SK-N-SH (cell line): Measurements from ENCODE around the gene GFI1B. TPM values are rescaled to one million over a fixed set of nuclear protein-coding genes. Genes with fewer than 3 reads are reported as not detected.

ENCODE experiments used
- CTCF ChIA-PET: fragments of 300-600, 350-600 bp; formaldehyde crosslinking; extraction: SDS; loops from one replicate; lab custom pipeline; 2021; lab: Yijun Ruan, JAX
- POLR2A ChIA-PET: fragments of 350-600 bp; sonication (Branson Sonifier 250); formaldehyde crosslinking; extraction: SDS; loops from one replicate; lab custom pipeline; 2020; ENCODE audit warnings: antibody characterized with exemption, inconsistent platforms; lab: Yijun Ruan, JAX
- DNase-seq: peaks from one replicate; pipeline ENCODE4 v3.0.0; 2012
- H2AFZ ChIP-seq: fragments of 200-600 bp; sonication (generic); 2 replicates; pipeline ENCODE4 v1.8.1; 2016; ENCODE audit warnings: antibody characterized with exemption, mild to moderate bottlenecking, low read depth
- H3F3A ChIP-seq: fragments of 200-600 bp; sonication (generic); replicated peaks from 2 replicates; pipeline ENCODE3; 2016; ENCODE audit warnings: antibody characterized with exemption, mild to moderate bottlenecking; ENCODE audit not compliant: insufficient read depth
- H3K27ac ChIP-seq, 2 experiments: fragments of 200-500 bp in 1 of 2; fragments of 200-600 bp in 1 of 2; sonication (Bioruptor generic) in 1 of 2; sonication (generic), shearing (Covaris generic) in 1 of 2; 2 replicates each; pipeline versions ENCODE4 v1.5.1 to v1.6.1; 2014 to 2016; ENCODE audit warnings: low read depth in 2 of 2, inconsistent platforms in 1 of 2, low read length in 1 of 2, mild to moderate bottlenecking in 1 of 2, mixed read lengths in 1 of 2
- H3K27me3 ChIP-seq: fragments of 200-600 bp; sonication (generic), shearing (Covaris generic); 2 replicates; pipeline ENCODE4 v1.6.1; 2016; ENCODE audit warnings: mixed run types; ENCODE audit not compliant: insufficient read depth
- H3K36me3 ChIP-seq, 2 experiments: fragments of 200-500 bp in 1 of 2; fragments of 200-600 bp in 1 of 2; sonication (Bioruptor generic) in 1 of 2; sonication (generic) in 1 of 2; replicated peaks in 1 of 2; 2 replicates each; pipeline versions ENCODE3 to v1.5.1; 2014 to 2016; ENCODE audit warnings: low read length in 1 of 2, mild to moderate bottlenecking in 1 of 2; ENCODE audit not compliant: insufficient read depth in 2 of 2, control insufficient read depth in 1 of 2
- H3K4me1 ChIP-seq, 2 experiments: fragments of 200-500 bp in 1 of 2; fragments of 200-600 bp in 1 of 2; sonication (Bioruptor generic) in 1 of 2; sonication (generic), shearing (Covaris generic) in 1 of 2; 2 replicates each; pipeline versions ENCODE4 v1.5.1 to v1.6.1; 2014 to 2016; ENCODE audit warnings: low read depth in 1 of 2, low read length in 1 of 2, mixed run types in 1 of 2; ENCODE audit not compliant: insufficient read depth in 2 of 2, control insufficient read depth in 1 of 2
- H3K4me2 ChIP-seq: fragments of 200-600 bp; sonication (generic), shearing (Covaris generic); 2 replicates; pipeline ENCODE4 v1.6.1; 2017; ENCODE audit warnings: mixed run types
- H3K4me3 ChIP-seq, 2 experiments: fragments of 200-500 bp in 1 of 2; fragments of 200-600 bp in 1 of 2; sonication (Bioruptor generic) in 1 of 2; sonication (generic), shearing (Covaris generic) in 1 of 2; 2 replicates each; pipeline versions ENCODE4 v1.5.1 to v1.8.1; 2014 to 2016; ENCODE audit warnings: low read depth in 2 of 2, inconsistent platforms in 1 of 2, low read length in 1 of 2, mild to moderate bottlenecking in 1 of 2, mixed read lengths in 1 of 2, moderate library complexity in 1 of 2
- H3K79me2 ChIP-seq: fragments of 200-600 bp; sonication (generic); 2 replicates; pipeline ENCODE4 v1.8.1; 2017; ENCODE audit warnings: mild to moderate bottlenecking; ENCODE audit not compliant: insufficient read depth
- H3K9ac ChIP-seq: fragments of 200-600 bp; sonication (generic); 2 replicates; pipeline ENCODE4 v1.6.1; 2017; ENCODE audit warnings: mixed run types
- H3K9me2 ChIP-seq: fragments of 200-600 bp; sonication (generic); 2 replicates; pipeline ENCODE4 v1.6.1; 2017; ENCODE audit warnings: mixed run types
- H3K9me3 ChIP-seq: fragments of 200-600 bp; sonication (generic); 2 replicates; pipeline ENCODE4 v1.6.1; 2017; ENCODE audit warnings: mixed run types, mild to moderate bottlenecking, moderate library complexity
- H4K20me1 ChIP-seq: fragments of 200-600 bp; sonication (generic); 2 replicates; pipeline ENCODE4 v1.6.1; 2017; ENCODE audit warnings: mild to moderate bottlenecking, mixed run types; ENCODE audit not compliant: insufficient read depth
- CHD2 ChIP-seq: fragments of 150-350 bp; IDR thresholded peaks from 2 replicates; pipeline ENCODE4 v1.6.1; 2018; ENCODE audit warnings: low read length; ENCODE audit not compliant: partially characterized antibody
- CTCF ChIP-seq: fragments of 200-600 bp; sonication (generic); IDR thresholded peaks from 2 replicates; pipeline ENCODE4 v1.6.1; 2017; ENCODE audit warnings: antibody characterized with exemption, mild to moderate bottlenecking, moderate library complexity
- EZH2phosphoT487 ChIP-seq: fragments of 200-600 bp; sonication (generic); IDR thresholded peaks from 2 replicates; pipeline ENCODE4 v1.6.1; 2017; ENCODE audit warnings: low read depth, mixed run types, mild to moderate bottlenecking, antibody characterized with exemption, moderate library complexity, borderline replicate concordance
- FOSL2 ChIP-seq: IDR thresholded peaks from 2 replicates; pipeline ENCODE4 v1.4.0; 2012; ENCODE audit warnings: low read depth, mild to moderate bottlenecking, moderate library complexity, borderline replicate concordance
- FOXM1 ChIP-seq: IDR thresholded peaks from 2 replicates; pipeline ENCODE4 v1.4.0; 2012; ENCODE audit warnings: low read depth, mild to moderate bottlenecking
- GABPA ChIP-seq: IDR thresholded peaks from 2 replicates; pipeline ENCODE4 v1.4.0; 2012; ENCODE audit warnings: low read depth, mild to moderate bottlenecking
- IRF3 ChIP-seq: fragments of 150-350 bp; IDR thresholded peaks from 2 replicates; pipeline ENCODE4 v1.6.1; 2016; ENCODE audit warnings: mild to moderate bottlenecking, low read depth, low read length
- MAX ChIP-seq: IDR thresholded peaks from 2 replicates; pipeline ENCODE4 v1.4.0; 2012; ENCODE audit warnings: low read depth
- MXI1 ChIP-seq: IDR thresholded peaks from 2 replicates; pipeline ENCODE4 v1.6.1; 2012; ENCODE audit warnings: mild to moderate bottlenecking, low read depth, low read length, improper control_type of control experiment
- NFIC ChIP-seq: IDR thresholded peaks from 2 replicates; pipeline ENCODE4 v1.4.0; 2012; ENCODE audit warnings: borderline replicate concordance
- POLR2AphosphoS5 ChIP-seq: IDR thresholded peaks from 2 replicates; pipeline ENCODE4 v1.6.1; 2012; ENCODE audit warnings: low read depth, low read length
- RXRA ChIP-seq: IDR thresholded peaks from 2 replicates; pipeline ENCODE4 v1.4.0; 2012; ENCODE audit warnings: low read depth, mild to moderate bottlenecking, borderline replicate concordance
- SMC3 ChIP-seq: IDR thresholded peaks from 2 replicates; pipeline ENCODE4 v1.6.1; 2012; ENCODE audit warnings: low read depth, low read length, improper control_type of control experiment
- WGBS: methylation state at CpG from one replicate; pipeline ENCODE4 v1.1.6; 2017; ENCODE audit warnings: low lambda C conversion rate; 5-methylcytosine and 5-hydroxymethylcytosine counted together
- polyA plus RNA-seq, 3 experiments: library from polyadenylated mRNA; depleted of rRNA; stranded (reverse); fragments of >200 nt; gene quantifications; 2 replicates each; pipeline ENCODE4 v1.2.3, GENCODE V29; 2012

GFI1B gene
- polyA plus RNA-seq, 1 of the 3 experiments (the other 2 are of a cell fraction): not detected

- no peaks in the 10 kb centered on the region for H3K79me2 ChIP-seq
- no peak for TF ChIP-seq NFIC
- TF ChIP-seq IRF3: no peak
- TF ChIP-seq FOXM1: no peak
- TF ChIP-seq MXI1: no peak
- no peak for TF ChIP-seq GABPA
- TF ChIP-seq MAX: no peak
- TF ChIP-seq EZH2phosphoT487: no peak
- TF ChIP-seq, all 33 proteins: peak for 0
- H3K9me3 ChIP-seq: no peaks in the 10 kb centered on the region
- H3K4me2 ChIP-seq: no peak overlapping the region
- ChIA-PET POLR2A (no interaction called here), CTCF (interaction anchor here (1.5 to 7.4 kb wide), 16 partner anchors 9 to 177 kb away, joined by 3 to 43 read pairs (median 10); partner anchors contain the start of gene TSC1)
- H3K27me3 ChIP-seq: peaks cover 66% of the 10 kb centered on the region
- H3K9me2 ChIP-seq: no peaks in the 10 kb centered on the region
- no peaks in the 10 kb centered on the region for H3F3A ChIP-seq
- H3K27ac ChIP-seq: no peak overlapping the region
- no peak overlapping the region for H2AFZ ChIP-seq
- 39% methylated on average over 3 of the region's 3 CpGs for WGBS
- H3K9ac ChIP-seq: no peak overlapping the region
- H3K4me1 ChIP-seq: peaks cover 0 to 9% of the 10 kb centered on the region in 2 experiments; a peak in 1 of 4 replicates
- no peak for DNase-seq
- no peak overlapping the region for H3K4me3 ChIP-seq
- no peaks in the 10 kb centered on the region for H3K36me3 ChIP-seq
- no peaks in the 10 kb centered on the region for H4K20me1 ChIP-seq
These were observed 1.9 kb upstream of the GFI1B start for GRCh38 chr9:132976571-132976970.

- no peak overlapping the region for H3K9ac ChIP-seq
- H3K27me3 ChIP-seq: peaks cover 71% of the 10 kb centered on the region
- H3K27ac ChIP-seq: no peak overlapping the region
- H4K20me1 ChIP-seq: no peaks in the 10 kb centered on the region
- H3K79me2 ChIP-seq: no peaks in the 10 kb centered on the region
- CTCF ChIA-PET: interaction anchor here (0.6 to 7.4 kb wide), 38 partner anchors 7 to 508 kb away, joined by 3 to 43 read pairs (median 4); partner anchors contain the start of genes AK8, GTF3C5, SPACA9 and TSC1
- POLR2A ChIA-PET: no interaction called here
- H3K9me2 ChIP-seq: no peaks in the 10 kb centered on the region
- peaks cover 0 to 7% of the 10 kb centered on the region in 2 experiments; a peak in 1 of 4 replicates for H3K4me1 ChIP-seq
- H3K4me3 ChIP-seq: no peak overlapping the region
- TF ChIP-seq RXRA: no peak
- no peak overlapping the region for H2AFZ ChIP-seq
- no peaks in the 10 kb centered on the region for H3F3A ChIP-seq
- no peak for DNase-seq
- no peak overlapping the region for H3K4me2 ChIP-seq
- no peaks in the 10 kb centered on the region for H3K9me3 ChIP-seq
- H3K36me3 ChIP-seq: no peaks in the 10 kb centered on the region
- 12% methylated on average over 2 of the region's 2 CpGs for whole genome bisulfite sequencing
These were observed 413 bp upstream of the GFI1B start for GRCh38 chr9:132978112-132978450.

GRCh38 chr9:132980157-132980556 lies 1.7 kb downstream of the GFI1B start:
- ChIA-PET CTCF (interaction anchor here (0.9 to 7.4 kb wide), 4 partner anchors 35 to 721 kb away, joined by 3 to 43 read pairs (median 11); partner anchors contain the start of gene TSC1), POLR2A (no interaction called here)
- Histone ChIP-seq H3K4me3 (no peak overlapping the region), H3K9me2 (no peaks in the 10 kb centered on the region), H4K20me1 (no peaks in the 10 kb centered on the region), H3K36me3 (no peaks in the 10 kb centered on the region), H3K79me2 (no peaks in the 10 kb centered on the region), H3K4me2 (peak overlapping the region; percentile 19; the same call in 1 of the 2 replicates), H3F3A (no peaks in the 10 kb centered on the region), H3K27ac (no peak overlapping the region), H3K4me1 (peaks cover 0 to 7% of the 10 kb centered on the region in 2 experiments; a peak in 1 of 4 replicates), H3K9ac (no peak overlapping the region), H3K27me3 (peaks cover 60% of the 10 kb centered on the region), H2AFZ (no peak overlapping the region), H3K9me3 (no peaks in the 10 kb centered on the region)
- TF ChIP-seq CHD2 (no peak), SMC3 (no peak), POLR2AphosphoS5 (no peak), MXI1 (no peak), FOSL2 (no peak), CTCF (no peak), NFIC (no peak), MAX (no peak)
- 38% methylated on average over 5 of the region's 5 CpGs for WGBS
- DNase-seq: peak; percentile 15
